HG02798 (cell line): ENCODE data around the gene AHCTF1.

ENCODE experiments used
- ATAC-seq: cut with Tn5 transposase; IDR thresholded peaks from one replicate; pipeline ENCODE4 v1.9.1; 2021; ENCODE audit warnings: mild to moderate bottlenecking; ENCODE audit not compliant: unreplicated experiment, poor library complexity

Gene AHCTF1

DNA sequence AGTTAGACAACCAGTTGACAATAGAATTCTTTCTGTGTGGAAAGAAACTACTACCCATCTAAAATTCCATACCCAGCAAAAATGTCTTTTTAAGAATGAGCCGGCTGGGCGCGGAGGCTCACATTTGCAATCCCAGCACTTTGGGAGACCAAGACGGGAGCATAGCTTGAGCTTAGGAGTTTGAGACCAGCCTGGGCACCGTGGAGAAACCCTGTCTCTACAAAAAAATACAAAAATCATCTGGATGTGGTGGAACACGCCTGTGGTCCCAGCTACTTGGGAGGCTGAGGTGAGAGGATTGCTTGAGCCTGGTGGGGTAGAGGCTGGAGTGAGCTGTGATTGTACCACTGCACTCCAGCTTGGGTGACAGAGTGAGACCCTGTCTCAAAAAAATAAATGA is 128.4 kb downstream of the AHCTF1 start:
- no peak for ATAC-seq

DNA sequence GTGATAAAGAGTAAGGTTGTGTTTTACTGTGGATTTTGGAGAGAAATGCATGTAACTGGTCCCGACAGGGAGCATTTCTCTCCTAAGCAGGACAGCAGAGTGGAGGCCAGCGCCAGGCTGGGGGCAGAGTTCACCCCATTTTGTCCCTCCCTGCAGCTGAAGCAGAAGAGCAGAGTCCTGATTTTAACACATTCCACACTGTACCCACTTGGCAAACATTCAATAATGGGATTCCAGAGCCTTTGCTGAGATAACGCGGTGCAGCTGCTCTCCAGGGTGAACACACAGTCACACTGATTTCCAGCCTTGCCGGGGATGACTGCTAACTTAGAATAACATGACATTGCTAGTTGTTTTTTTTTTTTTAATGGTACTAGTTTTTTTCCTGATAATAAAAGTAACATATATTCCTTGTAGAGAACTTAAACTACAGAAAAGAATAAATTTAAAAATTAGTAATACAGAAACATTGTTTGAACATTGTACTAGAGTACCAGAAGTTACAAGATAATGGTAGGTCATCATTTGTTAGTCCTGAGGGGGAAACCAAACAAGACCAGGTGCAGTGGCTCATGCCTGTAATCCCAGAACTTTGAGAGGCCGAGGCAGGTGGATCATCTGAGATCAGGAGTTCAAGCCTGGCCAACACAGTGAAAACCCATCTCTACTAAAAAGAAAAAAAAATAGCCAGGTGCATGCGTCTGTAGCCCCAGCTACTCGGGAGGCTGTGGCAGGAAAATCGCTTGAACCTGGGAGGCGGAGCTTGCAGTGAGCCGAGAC is 130.3 kb downstream of the AHCTF1 start:
- ATAC-seq = no peak

DNA sequence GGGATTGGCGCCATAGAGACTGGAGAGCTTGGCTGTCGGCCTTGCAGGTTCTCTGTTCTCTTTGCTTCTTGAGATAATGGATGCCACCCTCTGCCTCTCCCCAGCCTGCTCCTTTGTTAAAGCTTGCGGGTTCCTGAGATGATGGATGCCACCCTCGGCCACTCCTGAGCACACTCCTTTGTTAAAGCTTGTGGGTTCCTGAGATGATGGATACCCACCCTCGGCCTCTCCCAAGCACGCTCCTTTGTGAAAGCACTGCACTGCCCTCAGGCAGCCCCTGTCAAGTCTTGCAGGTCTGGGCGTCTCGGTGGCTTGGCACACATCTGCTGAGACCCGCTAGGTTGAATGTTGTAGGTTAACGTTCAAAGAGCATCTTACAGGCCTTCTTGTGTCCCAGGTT is 131.0 kb downstream of the AHCTF1 start:
- ATAC-seq = no peak

DNA sequence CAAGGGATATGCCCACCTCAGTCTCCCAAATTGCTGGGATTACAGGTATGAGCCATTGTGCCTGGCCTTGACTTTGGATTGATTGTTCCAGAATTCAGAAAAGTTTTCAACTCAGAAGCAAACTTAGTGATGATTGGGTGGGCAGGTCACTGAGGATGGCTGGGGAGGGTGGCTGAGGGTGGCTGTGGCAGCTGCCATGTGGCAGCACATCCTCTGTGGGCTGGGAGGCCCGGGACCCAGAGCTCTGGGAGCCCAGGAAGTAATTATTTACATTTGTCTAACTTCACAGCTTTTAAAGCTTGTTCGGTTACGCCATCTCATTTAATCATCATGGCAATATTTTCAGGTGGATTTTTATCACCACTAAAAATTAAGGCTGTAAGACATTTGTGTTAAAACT is 131.4 kb downstream of the AHCTF1 start:
- ATAC-seq = no peak

DNA sequence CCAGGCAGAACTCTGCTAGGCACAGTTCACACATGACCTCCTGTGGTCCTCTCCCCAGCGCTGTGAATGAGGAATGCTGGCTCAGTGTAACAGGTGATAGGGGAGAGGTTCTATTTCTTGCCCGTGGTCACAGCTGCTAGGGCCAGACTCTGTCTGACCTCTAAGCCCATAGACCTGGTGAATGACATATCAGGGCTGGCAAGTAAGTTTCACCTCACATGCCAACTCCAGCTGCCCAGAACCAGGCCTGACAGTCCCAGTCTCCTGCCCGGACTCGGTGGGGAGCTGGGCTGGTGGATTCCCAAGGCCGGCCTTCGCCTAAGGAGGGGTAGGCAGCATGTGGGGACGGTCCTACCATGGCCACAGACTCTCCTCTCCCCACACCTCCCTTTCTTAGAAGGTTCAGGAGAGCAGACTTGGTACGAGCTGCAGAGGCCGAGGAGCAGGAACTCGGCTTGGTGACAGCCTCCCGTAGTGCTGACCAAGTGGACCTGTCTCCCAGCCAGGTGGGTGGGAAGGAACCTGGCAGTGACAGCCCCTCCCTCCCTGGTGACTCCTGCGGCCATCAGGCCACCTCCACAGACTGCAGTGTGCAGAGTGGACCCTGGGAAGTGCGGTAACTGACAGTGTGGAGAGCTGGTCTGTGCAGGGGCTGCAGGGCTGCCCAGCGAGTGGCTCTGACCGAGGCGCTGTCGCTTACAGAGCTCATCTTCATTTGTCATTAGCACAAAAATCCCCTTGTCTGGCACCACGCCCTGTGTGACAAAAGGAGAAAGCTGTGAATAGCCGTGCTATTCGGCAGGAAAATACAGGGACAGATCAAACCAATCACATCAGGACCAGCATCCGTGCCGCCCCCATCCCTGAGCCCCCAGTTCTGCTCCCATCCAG is 132.9 kb downstream of the AHCTF1 start:
- ATAC-seq = no peak

DNA sequence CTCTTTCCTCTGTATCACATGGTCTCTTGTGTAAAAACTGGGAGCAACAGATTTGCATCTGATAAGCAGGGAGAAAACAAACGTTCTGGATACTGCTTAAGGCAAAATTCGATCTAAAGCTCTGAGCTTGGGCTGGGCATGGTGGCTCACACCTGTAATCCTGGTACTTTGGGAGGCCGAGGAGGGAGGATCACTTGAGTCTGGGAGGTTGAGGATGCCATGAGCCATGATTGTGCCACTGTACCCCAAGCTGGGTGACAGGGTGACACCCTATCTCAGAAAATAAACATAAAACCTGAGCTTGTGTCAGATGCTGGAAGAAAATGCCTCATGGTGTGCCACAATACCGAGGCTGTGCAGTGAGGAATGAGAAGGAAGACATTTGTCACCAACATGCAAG is 133.6 kb downstream of the AHCTF1 start:
- ATAC-seq = no peak

DNA sequence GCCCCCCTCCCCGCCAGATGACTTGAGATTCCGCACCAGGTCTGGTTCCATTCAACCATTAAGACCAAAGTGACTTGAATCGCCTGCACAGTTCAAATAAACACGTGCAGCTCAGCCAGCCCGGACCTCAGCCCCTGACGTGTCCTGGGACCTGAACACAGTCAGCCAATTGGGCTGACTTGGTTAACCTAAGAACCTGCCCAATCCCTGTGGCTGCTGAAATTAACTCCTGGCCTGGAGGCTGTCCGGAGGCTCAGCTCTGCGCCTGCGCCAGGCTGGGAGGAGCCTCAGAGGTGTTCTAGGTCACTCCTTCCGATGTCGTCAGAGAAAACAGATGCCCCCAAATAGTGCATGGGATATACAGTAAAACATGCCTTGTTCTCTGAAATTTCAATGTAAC is 134.2 kb downstream of the AHCTF1 start:
- ATAC-seq = no peak

DNA sequence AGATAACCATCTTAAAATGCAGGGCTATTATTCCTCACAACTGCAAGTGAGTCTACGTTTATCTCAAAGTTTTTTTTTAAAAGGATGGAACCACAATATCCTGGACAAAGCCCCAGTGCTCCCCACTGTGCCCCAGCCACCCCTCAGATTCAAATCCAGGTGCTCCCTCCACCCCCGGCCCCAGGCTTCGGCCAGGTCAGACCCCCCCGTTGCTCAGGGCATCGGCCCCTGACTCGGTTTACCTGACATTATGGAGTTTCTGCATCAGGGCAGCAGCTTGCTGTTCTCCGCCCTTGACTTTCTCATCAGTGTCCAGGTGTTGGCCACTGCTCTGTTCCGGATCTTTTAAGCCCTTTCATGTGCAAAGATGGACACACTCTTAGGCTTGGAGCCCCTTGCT is 134.6 kb downstream of the AHCTF1 start:
- no peak for ATAC-seq

DNA sequence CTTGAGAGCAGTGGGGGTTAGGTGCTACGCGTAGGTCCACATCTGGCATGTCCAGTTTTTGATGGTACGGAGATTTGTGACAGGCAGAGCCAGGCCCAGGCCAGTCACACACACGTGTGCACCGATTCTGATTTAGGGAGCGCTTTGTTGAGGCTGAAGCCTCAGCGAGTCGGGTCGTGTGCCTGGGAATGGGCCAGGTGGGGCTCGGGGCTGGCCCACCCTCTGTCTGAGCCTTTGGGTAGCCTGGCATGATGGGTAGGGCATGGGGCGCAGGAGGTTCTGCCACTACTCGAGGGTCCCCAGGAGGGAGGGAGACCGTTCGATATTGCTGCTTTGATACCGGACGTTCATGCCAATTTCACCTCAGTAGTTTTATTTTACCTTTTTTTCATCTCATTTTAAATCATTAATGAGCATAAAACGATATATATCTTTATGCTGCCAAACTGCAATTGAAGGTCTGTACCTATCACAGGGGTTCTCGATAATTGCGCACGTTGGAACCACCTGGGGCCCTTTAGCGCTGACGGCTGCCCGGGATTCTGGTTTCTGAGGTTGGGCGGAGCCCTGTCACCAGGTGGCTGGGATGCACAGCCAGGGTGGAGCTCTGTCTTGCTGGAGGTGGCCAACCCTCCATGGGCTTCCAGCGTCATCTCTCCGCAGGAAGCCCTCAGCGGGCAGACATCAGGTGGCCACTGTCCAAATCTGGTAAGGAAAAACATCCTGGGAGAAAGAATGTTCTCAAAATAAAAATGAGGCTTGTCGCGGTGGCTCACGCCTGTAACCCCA is 135.6 kb downstream of the AHCTF1 start:
- ATAC-seq = no peak

DNA sequence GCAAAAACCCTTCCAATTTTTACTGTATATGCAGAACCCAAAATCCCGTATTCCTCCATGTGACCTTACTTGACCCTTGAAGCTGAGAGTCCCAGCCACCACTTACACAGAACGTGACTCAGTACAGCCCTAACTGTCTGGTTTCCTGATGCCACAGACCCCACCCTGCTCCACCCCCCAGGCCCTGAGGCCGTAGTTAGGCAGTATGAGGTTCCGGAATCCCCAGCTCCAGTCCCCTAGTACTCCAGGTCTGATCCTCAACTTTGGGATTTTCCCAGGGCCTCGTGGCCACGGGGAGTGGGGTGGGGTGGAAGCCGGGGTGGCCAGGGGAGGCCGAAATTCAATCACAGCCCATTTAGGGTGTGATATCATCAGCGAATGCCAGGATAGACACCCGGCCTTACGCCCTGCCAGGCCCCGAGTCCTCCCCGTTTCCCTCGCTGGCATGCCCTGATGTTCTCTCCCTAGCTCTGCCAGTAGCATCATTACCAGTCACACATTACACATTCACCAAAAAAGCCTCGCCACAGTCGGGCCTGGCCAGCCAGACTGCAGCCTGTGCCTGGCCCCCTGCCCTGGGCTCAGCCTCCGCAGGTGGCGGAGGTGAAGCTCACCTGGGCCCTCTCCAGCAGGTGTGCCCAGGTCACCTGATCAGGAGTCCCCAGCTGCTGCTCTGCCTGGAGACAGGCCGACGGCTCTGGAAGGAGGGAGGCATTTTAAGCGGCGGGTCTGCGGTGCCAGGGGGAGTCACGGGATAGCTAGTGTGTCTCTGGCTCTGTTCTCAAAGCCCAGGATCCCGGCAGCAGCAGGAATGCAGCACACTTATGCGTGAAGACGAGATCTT is 136.7 kb downstream of the AHCTF1 start:
- no peak for ATAC-seq

DNA sequence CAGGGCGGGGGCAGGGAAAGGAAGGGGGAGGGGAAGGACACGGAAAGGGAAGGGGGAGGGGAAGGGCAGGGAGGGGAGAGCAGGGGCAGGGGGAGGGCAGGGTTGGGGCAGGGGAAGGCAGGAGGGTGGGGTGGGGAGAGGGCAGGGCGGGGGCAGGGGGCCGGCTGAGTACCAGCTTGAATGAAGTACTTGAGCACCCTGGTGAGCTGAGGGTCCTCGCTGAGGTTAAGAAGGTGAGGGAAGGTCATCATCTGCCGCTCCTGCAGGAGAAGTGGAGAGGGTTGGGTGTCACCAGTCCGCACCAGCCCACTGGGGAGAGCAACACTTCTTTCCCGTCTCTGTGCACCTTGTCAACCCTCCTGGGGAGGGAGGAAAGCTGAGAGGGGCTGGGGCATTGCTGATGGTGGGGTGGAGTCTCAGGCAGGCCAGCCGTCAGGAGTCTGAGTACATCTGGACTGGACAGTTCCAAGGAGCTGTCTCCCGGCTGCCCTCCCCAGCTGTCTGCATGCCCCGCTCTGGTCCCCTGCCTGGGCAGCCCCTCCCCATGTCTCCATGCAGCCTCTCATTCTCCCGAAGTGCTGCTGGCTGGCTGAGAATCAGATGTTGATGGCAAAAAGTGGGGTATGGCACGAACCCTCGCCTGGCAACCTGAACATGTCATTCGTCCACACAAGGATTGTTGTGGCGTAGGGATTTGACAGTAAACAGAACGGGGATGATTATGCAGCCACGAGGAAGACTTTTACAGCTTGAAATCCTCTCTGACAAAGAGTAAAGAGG is 137.5 kb downstream of the AHCTF1 start:
- no peak for ATAC-seq

DNA sequence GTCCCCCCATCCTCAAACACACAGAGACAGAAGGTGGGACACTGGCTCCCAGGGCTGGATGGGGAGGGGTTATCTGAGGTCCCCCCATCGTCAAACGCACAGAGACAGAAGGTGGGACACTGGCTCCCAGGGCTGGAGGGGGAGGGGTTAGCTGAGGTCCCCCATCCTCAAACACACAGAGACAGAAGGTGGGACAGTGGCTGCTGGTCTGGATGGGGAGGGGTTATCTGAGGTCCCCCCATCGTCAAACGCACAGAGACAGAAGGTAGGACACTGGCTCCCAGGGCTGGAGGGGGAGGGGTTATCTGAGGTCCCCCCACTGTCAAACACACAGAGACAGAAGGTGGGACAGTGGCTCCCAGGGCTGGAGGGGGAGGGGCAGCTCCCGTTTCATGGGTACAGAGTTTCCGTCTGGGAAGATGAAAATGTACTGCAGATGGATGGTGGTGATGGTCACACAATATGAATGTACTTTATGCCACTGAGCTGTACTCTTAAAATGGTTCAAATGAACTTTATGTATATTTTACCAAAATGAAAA is 138.3 kb downstream of the AHCTF1 start:
- ATAC-seq = no peak

DNA sequence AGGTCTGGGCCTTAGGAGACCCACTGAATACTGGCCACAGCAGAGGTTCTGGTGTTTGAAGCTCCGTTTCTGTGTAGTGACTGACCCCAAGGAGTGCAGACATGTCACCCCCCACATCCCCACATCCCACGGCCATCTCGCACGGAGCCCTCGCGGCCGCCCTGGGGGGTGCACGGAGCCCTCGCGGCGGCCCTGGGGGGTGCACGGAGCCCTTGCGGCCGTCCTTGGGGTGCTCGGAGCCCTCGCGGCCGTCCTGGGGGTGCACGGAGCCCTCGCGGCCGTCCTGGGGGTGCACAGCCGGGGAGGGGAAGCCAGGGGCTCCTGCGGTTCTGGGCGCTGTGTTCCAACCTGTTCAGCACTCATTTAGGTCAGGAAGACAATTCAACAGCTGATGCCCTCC is 139.1 kb downstream of the AHCTF1 start:
- no peak for ATAC-seq

DNA sequence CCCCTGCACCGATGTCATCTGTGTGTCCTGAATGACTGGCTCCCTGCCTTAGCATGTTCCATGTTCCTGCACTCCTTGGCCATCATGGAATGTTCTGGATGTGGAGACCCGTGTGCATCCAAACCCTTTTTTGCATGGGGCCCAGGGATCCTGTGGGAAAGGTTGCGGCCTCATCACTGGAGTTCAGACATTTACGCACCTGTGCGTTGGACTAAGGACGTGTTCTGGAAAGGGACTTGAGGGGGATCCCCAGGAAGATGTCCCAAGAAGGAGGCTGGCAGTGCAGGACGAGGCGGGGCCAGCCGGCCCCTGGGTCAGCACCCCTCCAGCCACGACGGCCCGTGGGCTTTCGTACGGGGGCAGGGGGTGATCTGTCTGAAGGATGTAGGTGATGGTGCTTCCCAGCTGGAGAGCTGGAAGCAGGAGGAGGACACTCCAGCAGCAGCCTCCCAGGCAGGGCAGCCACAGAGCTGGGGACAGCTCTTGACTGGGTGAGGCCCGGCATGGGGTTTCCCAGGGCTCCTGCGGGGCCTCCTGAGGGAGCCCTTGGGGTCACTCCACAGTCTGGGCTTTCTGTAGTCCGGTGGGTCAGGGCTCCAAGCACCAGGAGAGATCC is 140.3 kb downstream of the AHCTF1 start:
- ATAC-seq = no peak

DNA sequence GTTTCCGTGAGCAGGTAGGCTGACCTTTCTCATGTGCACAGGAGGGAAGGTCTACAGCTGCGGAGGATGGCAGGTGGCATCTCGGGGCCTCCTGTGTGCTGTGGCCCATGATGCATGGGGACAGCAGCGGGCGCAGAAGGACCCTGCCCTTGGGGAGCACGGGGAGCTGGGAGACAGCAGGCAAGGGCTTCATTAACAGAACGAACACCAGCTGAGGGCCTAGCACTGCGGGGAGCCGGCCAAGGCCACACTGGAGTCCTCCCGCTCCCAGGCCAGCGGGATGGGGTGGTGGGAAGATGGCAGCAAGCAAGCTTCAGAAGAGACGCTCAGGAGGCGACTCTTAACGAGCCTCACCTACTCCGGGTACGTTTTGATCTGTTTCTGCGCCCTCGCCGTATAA is 140.9 kb downstream of the AHCTF1 start:
- no peak for ATAC-seq

DNA sequence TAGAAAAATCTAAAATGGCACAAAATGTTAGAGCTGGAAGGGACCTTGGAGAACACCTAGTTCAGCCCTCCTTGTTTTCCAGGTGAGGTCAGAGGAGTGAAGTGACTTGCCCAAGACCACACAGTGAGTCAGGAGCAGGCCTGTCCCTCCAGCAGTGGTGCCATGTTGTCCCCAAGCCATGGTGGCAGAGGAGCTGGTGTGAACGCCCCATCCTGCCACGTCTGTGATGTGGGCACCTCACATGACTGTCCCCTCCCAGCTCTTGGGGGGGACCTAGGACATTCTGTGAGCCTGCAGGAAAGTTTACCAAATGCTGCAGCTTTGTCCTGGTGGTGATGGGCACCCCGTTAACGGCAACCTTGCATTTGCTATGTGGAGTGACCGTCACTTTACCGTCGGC is 141.4 kb downstream of the AHCTF1 start:
- no peak for ATAC-seq

DNA sequence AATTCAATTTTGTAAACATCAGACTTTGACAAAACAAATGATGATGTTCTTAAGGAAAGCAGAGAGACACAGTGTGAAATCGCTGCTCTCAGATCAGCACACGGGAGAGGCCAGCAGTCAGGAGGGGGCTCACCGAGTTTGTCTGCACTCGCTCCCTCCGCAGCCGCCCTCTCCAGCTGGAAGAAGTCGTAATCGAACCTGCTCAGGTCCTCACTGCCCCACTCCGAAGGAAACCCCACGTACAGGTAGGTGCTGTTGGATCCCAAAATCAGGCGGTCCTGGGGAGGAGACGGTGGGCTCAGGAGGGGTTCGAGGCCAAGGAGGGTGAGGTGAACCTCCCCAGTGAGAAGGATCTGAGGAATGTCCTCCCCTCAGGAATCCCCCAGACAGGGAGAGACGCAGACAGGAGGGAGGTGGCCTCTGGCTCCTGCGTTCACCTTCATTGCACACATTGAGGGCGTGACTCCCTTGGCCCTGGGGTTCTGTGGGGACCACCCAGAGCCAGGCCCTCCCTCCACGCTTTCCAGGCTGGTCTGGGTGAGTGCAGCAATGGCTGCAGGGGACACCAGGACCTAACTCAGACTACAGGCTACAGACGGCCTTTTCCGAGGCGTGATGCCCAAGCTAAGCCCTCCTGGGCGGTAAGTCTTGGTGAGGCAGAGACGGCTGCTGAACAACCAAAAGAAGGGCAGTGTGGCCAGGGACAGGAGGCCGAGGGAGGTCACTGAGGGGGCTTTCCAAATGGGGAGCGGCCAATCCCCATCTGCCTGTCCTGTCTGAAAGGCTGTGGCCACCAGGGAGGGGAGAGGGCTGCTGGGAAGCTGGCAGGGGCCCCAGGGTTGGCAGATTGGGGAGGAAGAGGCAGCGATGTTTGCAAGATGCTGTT is 142.1 kb downstream of the AHCTF1 start:
- no peak for ATAC-seq
